HG03354 (cell line): ENCODE data around the gene FGF9.

Experiments
- ATAC-seq: cut with Tn5 transposase; IDR thresholded peaks from one replicate; pipeline ENCODE4 v1.9.1; 2021; ENCODE audit warnings: mild to moderate bottlenecking; ENCODE audit not compliant: unreplicated experiment, poor library complexity, severe bottlenecking

Gene FGF9

GRCh38 chr13:21701460-21701859 is 30.6 kb downstream of the FGF9 start:
- ATAC-seq, result no peak

DNA sequence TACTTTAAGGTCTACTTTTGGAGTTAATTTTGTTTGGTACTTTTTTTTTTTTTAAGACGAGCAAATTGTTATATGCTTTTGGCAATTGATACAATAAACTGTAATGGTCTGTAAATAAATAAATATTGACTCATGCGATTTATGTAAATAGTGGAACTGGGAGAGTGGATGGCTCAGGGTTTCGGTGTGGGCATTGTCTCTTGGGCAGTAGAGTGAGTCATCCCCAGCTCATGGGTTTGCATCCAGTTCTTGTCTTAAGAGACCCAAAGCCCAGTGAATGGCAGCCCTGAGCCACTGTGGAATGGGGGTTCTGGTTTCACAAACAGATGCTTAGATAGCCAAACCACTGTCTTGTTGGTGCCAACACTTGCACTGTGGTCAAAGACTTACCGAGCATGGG is 33.0 kb downstream of the FGF9 start:
- ATAC-seq, result no peak

- no peak for ATAC-seq
These were observed 36.7 kb downstream of the FGF9 start for GRCh38 chr13:21707586-21707985.

GRCh38 chr13:21709697-21710096 is 38.8 kb downstream of the FGF9 start:
- no peak for ATAC-seq

DNA sequence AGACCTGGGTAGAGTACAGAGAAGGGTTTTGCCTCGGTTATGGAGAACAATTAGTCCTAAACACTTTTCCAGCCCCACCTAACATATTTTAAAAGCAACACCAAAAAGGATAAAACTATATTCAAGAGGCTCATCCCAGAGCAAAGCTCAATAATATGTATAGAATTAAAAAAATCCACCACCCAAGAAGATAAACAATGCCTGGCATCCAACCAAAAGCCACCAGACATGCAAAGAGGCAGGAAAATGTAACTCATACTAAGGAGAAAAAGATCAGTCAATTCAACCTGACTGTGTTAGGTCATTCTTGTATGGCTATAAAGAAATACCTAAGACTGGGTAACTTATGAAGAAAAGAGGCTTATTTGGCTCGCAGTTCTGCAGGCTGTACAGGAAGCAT is 39.3 kb downstream of the FGF9 start:
- ATAC-seq, result no peak

- ATAC-seq, result no peak
These were observed 46.9 kb downstream of the FGF9 start for GRCh38 chr13:21717817-21718216.

DNA sequence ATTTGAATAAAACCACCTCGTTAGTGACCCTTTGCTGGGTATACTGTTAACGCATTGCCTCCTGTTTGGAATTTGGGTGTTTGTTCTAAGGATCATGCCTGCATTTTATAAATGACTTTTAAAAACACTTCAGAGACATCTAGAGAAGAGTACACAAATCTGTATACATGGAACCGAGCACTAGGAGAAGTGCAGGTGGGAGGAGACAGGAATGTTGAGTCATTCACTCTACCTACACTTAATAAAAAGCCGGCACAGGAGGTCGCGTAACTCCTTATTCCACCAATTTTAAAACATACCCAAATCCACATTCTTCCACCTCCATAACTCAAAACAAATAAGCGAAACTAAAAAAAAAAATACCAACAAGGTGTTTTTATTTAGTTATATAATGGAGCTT is 48.6 kb downstream of the FGF9 start:
- no peak for ATAC-seq

- ATAC-seq, result no peak
These were observed 53.1 kb downstream of the FGF9 start for GRCh38 chr13:21723807-21724505.

DNA sequence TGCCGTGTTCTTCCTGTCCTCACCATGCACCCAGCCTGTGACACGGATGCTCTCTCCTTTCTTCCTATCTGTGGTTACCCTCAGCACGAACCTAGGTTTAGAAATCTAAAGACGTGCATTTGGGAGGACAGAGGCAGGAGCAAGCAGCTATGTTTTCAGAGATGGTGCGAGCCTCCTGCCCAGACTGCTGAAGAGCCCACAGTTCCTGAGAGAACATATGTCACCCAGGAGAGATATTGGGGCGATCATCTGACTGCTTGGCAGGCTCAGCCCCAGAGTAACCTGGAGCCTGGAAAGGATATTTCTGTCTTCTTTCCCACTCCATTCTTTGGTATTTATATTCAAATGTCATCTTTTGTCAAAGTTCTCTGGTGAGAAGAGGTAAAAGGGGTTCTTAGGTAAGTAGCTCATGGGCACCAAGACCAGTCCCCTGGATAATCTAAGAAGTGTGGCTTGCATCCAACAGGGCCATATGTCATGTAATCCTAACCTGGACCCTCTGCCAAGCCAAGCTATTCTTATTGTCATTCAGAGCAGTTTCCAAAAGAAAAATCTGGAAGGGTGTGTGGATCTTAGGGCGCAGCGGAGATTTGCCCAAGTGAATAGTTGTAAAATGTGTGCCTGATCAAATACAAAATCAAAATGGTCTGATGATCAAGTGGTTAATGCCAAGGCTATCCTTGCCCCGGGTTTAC is 59.5 kb downstream of the FGF9 start:
- ATAC-seq, result no peak

DNA sequence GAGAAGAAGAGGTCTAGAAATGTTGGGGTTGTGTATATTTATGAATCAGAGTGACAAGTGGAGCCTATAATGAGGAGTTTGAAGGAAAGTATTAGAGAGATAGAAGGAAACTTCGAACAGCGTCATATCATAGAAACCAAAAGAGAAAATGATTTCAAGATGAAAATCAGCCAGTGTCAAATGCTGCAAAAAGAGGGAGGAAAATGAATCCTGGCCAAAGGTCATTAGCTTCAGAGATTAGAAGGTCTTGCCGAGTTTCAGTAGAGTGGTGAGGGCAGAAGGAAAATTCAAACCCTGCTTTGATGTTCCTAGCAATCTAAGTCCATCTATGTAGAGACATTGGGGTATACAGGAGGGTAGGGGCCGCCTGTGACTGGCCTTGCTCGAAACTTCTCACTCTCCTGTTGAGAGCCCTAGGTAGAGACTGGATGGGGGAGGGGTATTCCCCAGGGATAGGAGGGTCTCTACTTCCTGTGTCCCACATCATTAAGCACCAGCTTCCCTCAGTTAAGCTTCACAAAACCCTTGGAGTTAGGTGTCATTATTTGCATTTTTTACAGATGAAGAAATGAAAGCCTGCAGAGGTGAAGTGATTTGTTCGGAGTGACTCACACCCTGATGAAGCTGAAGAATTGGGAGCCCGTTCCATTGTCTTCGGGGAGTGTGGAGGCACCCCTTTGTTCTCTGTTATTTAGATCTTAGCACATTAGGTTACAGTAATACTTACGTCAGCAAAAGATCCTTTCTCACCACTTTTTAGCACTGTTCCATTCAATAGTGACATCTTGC is 62.8 kb downstream of the FGF9 start:
- no peak for ATAC-seq

DNA sequence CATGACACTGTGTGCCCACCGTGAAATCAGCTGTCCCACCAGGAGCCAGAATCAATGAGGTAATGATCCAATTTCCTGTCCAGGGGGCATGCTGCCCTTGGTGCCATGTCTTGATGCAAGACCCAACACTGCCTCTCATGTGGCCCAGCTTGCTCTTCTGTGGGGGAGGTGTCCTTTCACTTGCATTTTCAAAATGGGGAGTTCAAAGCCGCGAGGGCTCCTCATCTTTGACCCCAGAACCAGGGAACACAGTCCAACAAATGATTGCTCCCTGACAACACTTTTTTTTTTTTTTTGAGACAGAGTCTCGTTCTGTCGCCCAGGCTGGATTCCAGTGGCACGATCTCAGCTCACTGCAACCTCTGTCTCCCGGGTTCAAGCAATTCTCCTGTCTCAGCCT is 64.1 kb downstream of the FGF9 start:
- ATAC-seq, result no peak

GRCh38 chr13:21735701-21736401 is 65.0 kb downstream of the FGF9 start:
- ATAC-seq, result no peak

GRCh38 chr13:21736926-21737325 is 66.1 kb downstream of the FGF9 start:
- no peak for ATAC-seq

DNA sequence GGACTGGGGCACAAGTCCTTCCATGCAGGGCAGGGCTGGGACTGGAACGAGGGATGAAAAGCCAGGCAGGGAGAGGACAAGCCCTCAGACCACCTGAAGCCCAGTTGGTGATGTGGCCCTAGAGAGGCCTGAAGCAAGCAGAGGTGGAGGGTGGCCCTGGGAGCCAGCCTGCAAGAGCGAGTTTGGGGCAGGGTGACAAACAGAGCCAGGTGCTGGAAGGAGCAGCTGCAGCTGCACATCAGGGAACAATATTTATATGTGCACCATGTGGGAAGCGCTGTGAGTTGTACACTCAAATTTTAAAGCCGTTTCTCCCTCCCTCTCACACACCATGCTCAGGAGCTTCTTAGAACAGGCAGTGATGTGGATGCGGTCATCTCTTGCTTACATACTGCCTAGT is 67.8 kb downstream of the FGF9 start:
- no peak for ATAC-seq

GRCh38 chr13:21739771-21740170 is 68.9 kb downstream of the FGF9 start:
- ATAC-seq, result no peak

DNA sequence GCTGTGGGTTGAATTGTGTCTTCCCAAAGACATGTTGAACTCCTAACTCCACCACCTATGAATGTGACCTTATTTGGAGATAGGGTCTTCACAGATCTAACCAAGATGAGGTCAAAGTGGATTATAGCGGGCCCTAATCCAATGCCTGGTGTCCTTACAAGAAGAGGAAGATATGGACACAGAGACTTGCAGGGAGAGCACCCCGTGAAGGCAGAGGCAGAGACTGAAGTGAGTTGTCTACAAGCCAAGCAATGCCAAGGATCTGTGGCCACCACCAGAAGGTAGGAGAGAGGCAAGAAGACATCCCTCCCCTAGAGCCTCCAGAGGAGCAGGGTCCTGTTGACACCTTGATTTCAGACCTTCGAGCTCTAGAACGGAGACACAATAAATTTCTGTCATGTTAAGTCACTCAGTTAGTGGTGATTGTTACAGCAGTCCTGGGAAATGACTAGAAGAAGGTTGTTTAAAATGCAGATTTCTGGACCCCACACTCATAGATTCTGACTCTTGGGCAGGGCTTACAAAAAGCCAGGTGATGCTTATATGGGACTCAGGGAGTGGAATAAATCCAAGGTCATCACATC is 70.6 kb downstream of the FGF9 start:
- no peak for ATAC-seq

GRCh38 chr13:21742096-21742495 is 71.2 kb downstream of the FGF9 start:
- no peak for ATAC-seq

- no peak for ATAC-seq
These were observed 73.3 kb downstream of the FGF9 start for GRCh38 chr13:21744149-21744548.

GRCh38 chr13:21745307-21745706 is 74.4 kb downstream of the FGF9 start:
- no peak for ATAC-seq

DNA sequence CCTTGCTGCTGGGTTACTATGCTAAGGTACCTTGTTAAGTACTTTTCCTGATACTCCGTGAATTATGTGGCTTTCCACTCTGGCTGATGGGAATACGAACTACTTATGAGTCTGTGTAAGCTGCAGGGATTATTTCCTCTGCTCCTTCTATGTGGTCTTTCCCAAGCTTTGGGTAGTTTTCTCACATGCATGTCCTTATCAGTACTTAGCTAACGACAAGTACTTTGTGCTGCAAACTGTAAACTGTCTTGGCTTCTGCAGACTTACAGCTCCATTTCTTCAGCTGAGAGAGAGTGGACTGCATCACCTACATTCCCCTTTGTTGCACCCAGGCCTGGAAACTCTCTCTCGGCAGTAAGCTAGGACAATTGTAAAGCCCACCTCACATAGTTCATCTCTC is 76.6 kb downstream of the FGF9 start:
- no peak for ATAC-seq
